Esophagus squamous epithelium (tissue), 4 donors: ENCODE results near the gene ABLIM3.

ENCODE experiments used
- CTCF ChIP-seq, 6 experiments: fragments of 450-650 bp in 4 of 6; fragments of 200-600 bp in 2 of 6; sonication (generic) in 2 of 6; IDR thresholded peaks; one replicate each; pipeline ENCODE4 v1.5.1; 2016 to 2019; ENCODE audit warnings: antibody characterized with exemption in 6 of 6, mild to moderate bottlenecking in 4 of 6, moderate library complexity in 4 of 6
- POLR2A ChIP-seq, 4 donors: fragments of 450-650 bp; IDR thresholded peaks; one replicate each; pipeline ENCODE4 v1.6.1; 2017; ENCODE audit warnings: antibody characterized with exemption in 4 of 4, mild to moderate bottlenecking in 4 of 4, moderate library complexity in 3 of 4

GRCh38 chr5:149299451-149300054, 158.3 kb downstream of the ABLIM3 start:
- no peak for TF ChIP-seq CTCF (IDR thresholded peaks at IDR 0.05)
- no peak for TF ChIP-seq POLR2A (IDR thresholded peaks at IDR 0.05)
